GM23248 (cell line): ENCODE measurements around the gene CMIP.

ENCODE experiments used
- EZH2 ChIP-seq: fragments of 200-600 bp; sonication (generic); IDR thresholded peaks from 2 replicates; pipeline ENCODE4 v1.6.1; 2018; ENCODE audit warnings: antibody characterized with exemption, mild to moderate bottlenecking; ENCODE audit not compliant: insufficient read depth, poor library complexity, severe bottlenecking
- EZH2phosphoT487 ChIP-seq: fragments of 200-600 bp; sonication (generic); IDR thresholded peaks from 2 replicates; pipeline ENCODE4 v1.6.1; 2018; ENCODE audit warnings: antibody characterized with exemption, moderate library complexity, mild to moderate bottlenecking, low read depth; ENCODE audit not compliant: insufficient read depth

GRCh38 chr16:81629034-81629802, 184.6 kb downstream of the CMIP start:
- TF ChIP-seq EZH2 (no peak), EZH2phosphoT487 (no peak)
